PC-3 (cell line): Measurements from ENCODE around the gene PAOX.
"Not testable (repeated sequence)": the region's sequence is repeated elsewhere in the genome, so short reads cannot be mapped to it uniquely, and the experiment has no call there.

Source experiments
- EZH2 ChIP-seq: fragments of 300-600 bp; sonication (generic); IDR thresholded peaks from one replicate; pipeline ENCODE4 v1.6.1; 2017; ENCODE audit warnings: antibody characterized with exemption, mild to moderate bottlenecking, low read length; ENCODE audit not compliant: unreplicated experiment
- TF ChIP-seq, protein P1 (sequence below): fragments of 300-600 bp; sonication (generic); conservative IDR thresholded peaks from 2 replicates; pipeline ENCODE4 v1.5.1; 2017; ENCODE audit warnings: antibody characterized with exemption, low read depth, mild to moderate bottlenecking, low read length

DNA sequence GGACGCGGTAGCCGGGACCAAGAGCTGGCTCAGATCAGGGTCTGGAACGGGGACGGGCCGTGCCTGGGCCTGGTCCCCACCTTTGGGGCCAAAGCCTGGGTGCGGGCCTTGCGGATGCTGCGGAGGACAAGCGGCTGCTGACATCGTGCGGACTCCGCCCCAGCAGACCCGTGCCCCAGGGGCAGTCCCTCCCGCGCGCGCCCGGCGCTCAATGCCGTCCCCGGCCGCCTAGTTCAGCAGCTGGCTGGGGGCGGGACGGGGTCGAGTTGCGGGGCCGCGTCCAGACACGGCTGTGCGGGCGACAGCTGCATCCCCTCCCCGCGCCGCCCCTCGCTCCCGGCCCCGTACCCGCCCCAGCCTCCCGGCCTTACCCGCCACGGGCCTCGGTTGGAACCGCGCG, 45.0 kb downstream of the PAOX start:
- TF ChIP-seq, protein P1, sequence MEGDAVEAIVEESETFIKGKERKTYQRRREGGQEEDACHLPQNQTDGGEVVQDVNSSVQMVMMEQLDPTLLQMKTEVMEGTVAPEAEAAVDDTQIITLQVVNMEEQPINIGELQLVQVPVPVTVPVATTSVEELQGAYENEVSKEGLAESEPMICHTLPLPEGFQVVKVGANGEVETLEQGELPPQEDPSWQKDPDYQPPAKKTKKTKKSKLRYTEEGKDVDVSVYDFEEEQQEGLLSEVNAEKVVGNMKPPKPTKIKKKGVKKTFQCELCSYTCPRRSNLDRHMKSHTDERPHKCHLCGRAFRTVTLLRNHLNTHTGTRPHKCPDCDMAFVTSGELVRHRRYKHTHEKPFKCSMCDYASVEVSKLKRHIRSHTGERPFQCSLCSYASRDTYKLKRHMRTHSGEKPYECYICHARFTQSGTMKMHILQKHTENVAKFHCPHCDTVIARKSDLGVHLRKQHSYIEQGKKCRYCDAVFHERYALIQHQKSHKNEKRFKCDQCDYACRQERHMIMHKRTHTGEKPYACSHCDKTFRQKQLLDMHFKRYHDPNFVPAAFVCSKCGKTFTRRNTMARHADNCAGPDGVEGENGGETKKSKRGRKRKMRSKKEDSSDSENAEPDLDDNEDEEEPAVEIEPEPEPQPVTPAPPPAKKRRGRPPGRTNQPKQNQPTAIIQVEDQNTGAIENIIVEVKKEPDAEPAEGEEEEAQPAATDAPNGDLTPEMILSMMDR = not testable (repeated sequence)
- TF ChIP-seq EZH2 = not testable (repeated sequence)
